Measurements from ENCODE around the gene SYT9.

DNA sequence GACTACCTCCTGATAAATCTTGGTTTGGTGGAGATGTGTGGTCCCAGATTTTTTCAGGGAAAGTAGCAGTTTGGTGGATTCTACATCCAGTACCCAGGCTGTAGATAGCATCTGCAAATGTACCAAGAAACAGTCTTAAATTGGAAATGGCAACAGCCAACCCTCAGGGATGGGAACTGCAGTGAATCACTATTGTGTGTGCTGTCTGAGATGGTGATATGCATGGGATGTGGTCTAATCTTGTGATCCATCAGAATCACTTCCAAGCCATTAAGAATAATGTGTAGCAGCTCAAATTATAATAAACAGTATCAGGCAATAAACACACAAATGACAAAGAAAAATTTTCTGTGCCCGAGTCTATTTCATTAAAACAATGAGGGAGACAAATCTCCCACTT lies 237.0 kb downstream of the SYT9 start:
- TF ChIP-seq, protein P1, sequence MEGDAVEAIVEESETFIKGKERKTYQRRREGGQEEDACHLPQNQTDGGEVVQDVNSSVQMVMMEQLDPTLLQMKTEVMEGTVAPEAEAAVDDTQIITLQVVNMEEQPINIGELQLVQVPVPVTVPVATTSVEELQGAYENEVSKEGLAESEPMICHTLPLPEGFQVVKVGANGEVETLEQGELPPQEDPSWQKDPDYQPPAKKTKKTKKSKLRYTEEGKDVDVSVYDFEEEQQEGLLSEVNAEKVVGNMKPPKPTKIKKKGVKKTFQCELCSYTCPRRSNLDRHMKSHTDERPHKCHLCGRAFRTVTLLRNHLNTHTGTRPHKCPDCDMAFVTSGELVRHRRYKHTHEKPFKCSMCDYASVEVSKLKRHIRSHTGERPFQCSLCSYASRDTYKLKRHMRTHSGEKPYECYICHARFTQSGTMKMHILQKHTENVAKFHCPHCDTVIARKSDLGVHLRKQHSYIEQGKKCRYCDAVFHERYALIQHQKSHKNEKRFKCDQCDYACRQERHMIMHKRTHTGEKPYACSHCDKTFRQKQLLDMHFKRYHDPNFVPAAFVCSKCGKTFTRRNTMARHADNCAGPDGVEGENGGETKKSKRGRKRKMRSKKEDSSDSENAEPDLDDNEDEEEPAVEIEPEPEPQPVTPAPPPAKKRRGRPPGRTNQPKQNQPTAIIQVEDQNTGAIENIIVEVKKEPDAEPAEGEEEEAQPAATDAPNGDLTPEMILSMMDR (IDR thresholded peaks at IDR 0.05; ENCODE audit: low read depth, low read length) = no peak
- TF ChIP-seq EZH2phosphoT487 (IDR thresholded peaks at IDR 0.05; ENCODE audit: low read depth) = no peak
